Measurements from ENCODE around the gene LRRC8C. TPM values are rescaled to one million over a fixed set of nuclear protein-coding genes. Genes with fewer than 3 reads are reported as not detected.

LRRC8C gene
- total RNA-seq, 1 donor from 2014 or later = 6.2 TPM

GRCh38 chr1:89637496-89637895 is 4.6 kb downstream of the LRRC8C start:
- Histone ChIP-seq H3K27me3 (ENCODE audit: low read depth) (no peaks in the 10 kb centered on the region), H3K9me3 (replicated peaks) (no peaks in the 10 kb centered on the region), H3K4me3 (no peak overlapping the region), H3K36me3 (no peaks in the 10 kb centered on the region), H3K4me1 (peaks cover 87% of the 10 kb centered on the region), H3K27ac (replicated peaks) (peak overlapping the region; percentile 25)
- TF ChIP-seq CTCF (IDR thresholded peaks at IDR 0.05; ENCODE audit: borderline replicate concordance) = no peak
- DNase-seq = no peak
- intact Hi-C loops (cut with micrococcal nuclease) = loop anchor here (10.0 kb wide), 1 partner anchor 77 kb away; no protein-coding TSS in a partner anchor

GRCh38 chr1:89640440-89640839 is 7.5 kb downstream of the LRRC8C start:
- H3K36me3 ChIP-seq = no peaks in the 10 kb centered on the region
- no peak for TF ChIP-seq CTCF (IDR thresholded peaks at IDR 0.05; ENCODE audit: borderline replicate concordance)
- intact Hi-C loops (cut with micrococcal nuclease) = no loop called here
- H3K9me3 ChIP-seq (replicated peaks) = peaks cover 5% of the 10 kb centered on the region
- peaks cover 75% of the 10 kb centered on the region for H3K4me1 ChIP-seq
- DNase-seq = no peak
- H3K27ac ChIP-seq (replicated peaks) = no peak overlapping the region
- H3K27me3 ChIP-seq (ENCODE audit: low read depth) = no peaks in the 10 kb centered on the region
- H3K4me3 ChIP-seq = no peak overlapping the region

- H3K27me3 ChIP-seq (ENCODE audit: low read depth) = no peaks in the 10 kb centered on the region
- no peak overlapping the region for H3K4me3 ChIP-seq
- no peak for DNase-seq
- intact Hi-C loops (cut with micrococcal nuclease) = no loop called here
- no peaks in the 10 kb centered on the region for H3K36me3 ChIP-seq
- no peak for TF ChIP-seq CTCF (IDR thresholded peaks at IDR 0.05; ENCODE audit: borderline replicate concordance)
- no peak overlapping the region for H3K27ac ChIP-seq (replicated peaks)
- H3K9me3 ChIP-seq (replicated peaks) = peaks cover 18% of the 10 kb centered on the region
- peaks cover 61% of the 10 kb centered on the region for H3K4me1 ChIP-seq
Measured at GRCh38 chr1:89641781-89642180, 8.9 kb downstream of the LRRC8C start.

- TF ChIP-seq CTCF (IDR thresholded peaks at IDR 0.05; ENCODE audit: borderline replicate concordance) = no peak
- peaks cover 20% of the 10 kb centered on the region for H3K9me3 ChIP-seq (replicated peaks)
- H3K36me3 ChIP-seq = no peaks in the 10 kb centered on the region
- H3K4me1 ChIP-seq = peaks cover 50% of the 10 kb centered on the region
- intact Hi-C loops (cut with micrococcal nuclease) = no loop called here
- no peaks in the 10 kb centered on the region for H3K27me3 ChIP-seq (ENCODE audit: low read depth)
- H3K27ac ChIP-seq (replicated peaks) = peak overlapping the region; percentile 54
- H3K4me3 ChIP-seq = peak overlapping the region; percentile 3
- DNase-seq = no peak
Measured at GRCh38 chr1:89643577-89643976, 10.7 kb downstream of the LRRC8C start.

GRCh38 chr1:89644119-89644814 is 11.3 kb downstream of the LRRC8C start:
- Histone ChIP-seq H3K4me1 (peaks cover 54% of the 10 kb centered on the region), H3K9me3 (replicated peaks) (peaks cover 20% of the 10 kb centered on the region), H3K4me3 (no peak overlapping the region), H3K27ac (replicated peaks) (peak overlapping the region; percentile 6), H3K36me3 (no peaks in the 10 kb centered on the region), H3K27me3 (ENCODE audit: low read depth) (no peaks in the 10 kb centered on the region)
- no peak for DNase-seq
- TF ChIP-seq CTCF (IDR thresholded peaks at IDR 0.05; ENCODE audit: borderline replicate concordance) = no peak
- intact Hi-C loops (cut with micrococcal nuclease) = no loop called here

All from left ventricle myocardium inferior (tissue), 1 donor.